ENCODE results near the gene COL17A1.

DNA sequence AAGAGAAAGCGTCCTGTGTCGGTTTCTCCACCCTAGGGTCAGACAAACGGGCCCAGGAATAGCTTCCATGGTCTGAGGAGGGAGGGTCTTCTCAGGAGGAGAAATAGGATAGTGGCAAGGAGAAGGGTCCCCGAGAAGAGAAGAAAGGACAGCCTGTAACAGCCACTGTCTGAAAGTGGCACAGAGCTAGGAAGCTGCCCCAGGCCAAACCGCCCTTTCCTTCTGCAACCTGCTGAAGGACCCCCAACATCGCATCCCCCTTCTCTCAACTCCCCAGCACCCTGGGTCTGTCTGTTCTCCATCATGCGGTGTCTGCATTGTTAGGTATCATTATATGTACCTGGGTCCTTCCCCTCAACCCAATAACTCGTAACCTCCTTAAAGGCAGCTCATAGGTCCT lies 47.1 kb downstream of the COL17A1 start:
- TF ChIP-seq, protein P1, sequence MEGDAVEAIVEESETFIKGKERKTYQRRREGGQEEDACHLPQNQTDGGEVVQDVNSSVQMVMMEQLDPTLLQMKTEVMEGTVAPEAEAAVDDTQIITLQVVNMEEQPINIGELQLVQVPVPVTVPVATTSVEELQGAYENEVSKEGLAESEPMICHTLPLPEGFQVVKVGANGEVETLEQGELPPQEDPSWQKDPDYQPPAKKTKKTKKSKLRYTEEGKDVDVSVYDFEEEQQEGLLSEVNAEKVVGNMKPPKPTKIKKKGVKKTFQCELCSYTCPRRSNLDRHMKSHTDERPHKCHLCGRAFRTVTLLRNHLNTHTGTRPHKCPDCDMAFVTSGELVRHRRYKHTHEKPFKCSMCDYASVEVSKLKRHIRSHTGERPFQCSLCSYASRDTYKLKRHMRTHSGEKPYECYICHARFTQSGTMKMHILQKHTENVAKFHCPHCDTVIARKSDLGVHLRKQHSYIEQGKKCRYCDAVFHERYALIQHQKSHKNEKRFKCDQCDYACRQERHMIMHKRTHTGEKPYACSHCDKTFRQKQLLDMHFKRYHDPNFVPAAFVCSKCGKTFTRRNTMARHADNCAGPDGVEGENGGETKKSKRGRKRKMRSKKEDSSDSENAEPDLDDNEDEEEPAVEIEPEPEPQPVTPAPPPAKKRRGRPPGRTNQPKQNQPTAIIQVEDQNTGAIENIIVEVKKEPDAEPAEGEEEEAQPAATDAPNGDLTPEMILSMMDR (IDR thresholded peaks at IDR 0.05; ENCODE audit: insufficient read depth, low read length) = no peak
- TF ChIP-seq SPI1 (IDR thresholded peaks at IDR 0.05; ENCODE audit: borderline replicate concordance, low read depth) = no peak
- TF ChIP-seq POLR2AphosphoS5 (IDR thresholded peaks at IDR 0.05; ENCODE audit: low read depth) = no peak
- TF ChIP-seq, protein P2, sequence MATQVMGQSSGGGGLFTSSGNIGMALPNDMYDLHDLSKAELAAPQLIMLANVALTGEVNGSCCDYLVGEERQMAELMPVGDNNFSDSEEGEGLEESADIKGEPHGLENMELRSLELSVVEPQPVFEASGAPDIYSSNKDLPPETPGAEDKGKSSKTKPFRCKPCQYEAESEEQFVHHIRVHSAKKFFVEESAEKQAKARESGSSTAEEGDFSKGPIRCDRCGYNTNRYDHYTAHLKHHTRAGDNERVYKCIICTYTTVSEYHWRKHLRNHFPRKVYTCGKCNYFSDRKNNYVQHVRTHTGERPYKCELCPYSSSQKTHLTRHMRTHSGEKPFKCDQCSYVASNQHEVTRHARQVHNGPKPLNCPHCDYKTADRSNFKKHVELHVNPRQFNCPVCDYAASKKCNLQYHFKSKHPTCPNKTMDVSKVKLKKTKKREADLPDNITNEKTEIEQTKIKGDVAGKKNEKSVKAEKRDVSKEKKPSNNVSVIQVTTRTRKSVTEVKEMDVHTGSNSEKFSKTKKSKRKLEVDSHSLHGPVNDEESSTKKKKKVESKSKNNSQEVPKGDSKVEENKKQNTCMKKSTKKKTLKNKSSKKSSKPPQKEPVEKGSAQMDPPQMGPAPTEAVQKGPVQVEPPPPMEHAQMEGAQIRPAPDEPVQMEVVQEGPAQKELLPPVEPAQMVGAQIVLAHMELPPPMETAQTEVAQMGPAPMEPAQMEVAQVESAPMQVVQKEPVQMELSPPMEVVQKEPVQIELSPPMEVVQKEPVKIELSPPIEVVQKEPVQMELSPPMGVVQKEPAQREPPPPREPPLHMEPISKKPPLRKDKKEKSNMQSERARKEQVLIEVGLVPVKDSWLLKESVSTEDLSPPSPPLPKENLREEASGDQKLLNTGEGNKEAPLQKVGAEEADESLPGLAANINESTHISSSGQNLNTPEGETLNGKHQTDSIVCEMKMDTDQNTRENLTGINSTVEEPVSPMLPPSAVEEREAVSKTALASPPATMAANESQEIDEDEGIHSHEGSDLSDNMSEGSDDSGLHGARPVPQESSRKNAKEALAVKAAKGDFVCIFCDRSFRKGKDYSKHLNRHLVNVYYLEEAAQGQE (IDR thresholded peaks at IDR 0.05; ENCODE audit: insufficient replicate concordance, low read depth) = no peak
- no peak for TF ChIP-seq GABPA (IDR thresholded peaks at IDR 0.05; ENCODE audit: low read depth)

All from HL-60 (cell line).